PC-9 (cell line): Measurements from ENCODE around the gene PI4K2A. TPM values are rescaled to one million over a fixed set of nuclear protein-coding genes. Genes with fewer than 3 reads are reported as not detected.
"Not testable (repeated sequence)": the region's sequence is repeated elsewhere in the genome, so short reads cannot be mapped to it uniquely, and the experiment has no call there.

Experiments
- BruUV-seq: library from RNA; stranded (reverse); fragments of 400-500 nt; replicated peaks from 2 replicates; lab custom pipeline; 2021; lab: Mats Ljungman, UMichigan
- CTCF ChIA-PET: fragments of 300-600 bp; sonication (Branson Sonifier 250); formaldehyde crosslinking; loops from one replicate; lab custom pipeline; 2022; ENCODE audit warnings: antibody characterized with exemption; lab: Charles Lee
- POLR2A ChIA-PET: fragments of 300-600 bp; sonication (Branson Sonifier 250); formaldehyde crosslinking; loops from one replicate; lab custom pipeline; 2022; ENCODE audit warnings: antibody characterized with exemption; ENCODE audit not compliant: unreplicated experiment; lab: Charles Lee
- DNase-seq, 2 experiments: peaks; one replicate each; pipeline versions ENCODE4 v3.0.0 to v3.0.0-alpha.2; 2015 to 2022; ENCODE audit warnings: mixed read lengths in 1 of 2
- H2AFZ ChIP-seq: fragments of 200-600 bp; sonication (generic); 2 replicates; pipeline ENCODE4 v1.8.1; 2017; ENCODE audit warnings: antibody characterized with exemption
- H3F3A ChIP-seq: fragments of 200-600 bp; sonication (generic); 2 replicates; pipeline ENCODE4 v1.8.1; 2017; ENCODE audit warnings: antibody characterized with exemption, mild to moderate bottlenecking, low read depth; ENCODE audit not compliant: insufficient read depth
- H3K27ac ChIP-seq: fragments of 200-600 bp; sonication (generic); 2 replicates; pipeline ENCODE4 v1.6.1; 2016; ENCODE audit warnings: mixed run types
- H3K27me3 ChIP-seq: fragments of 200-600 bp; sonication (generic); 2 replicates; pipeline ENCODE4 v1.6.1; 2016; ENCODE audit warnings: low read depth, mixed run types; ENCODE audit not compliant: insufficient read depth
- H3K36me3 ChIP-seq: fragments of 200-600 bp; sonication (generic); 2 replicates; pipeline ENCODE4 v1.6.1; 2016; ENCODE audit warnings: low read depth, mixed run types
- H3K4me1 ChIP-seq: fragments of 200-600 bp; sonication (generic); replicated peaks from 2 replicates; pipeline ENCODE4 v1.6.1; 2016; ENCODE audit warnings: mixed run types; ENCODE audit not compliant: insufficient read depth
- H3K4me2 ChIP-seq: fragments of 200-600 bp; sonication (generic); 2 replicates; pipeline ENCODE4 v1.6.1; 2017; ENCODE audit warnings: mixed run types
- H3K4me3 ChIP-seq: fragments of 200-600 bp; sonication (generic); 2 replicates; pipeline ENCODE4 v1.6.1; 2016; ENCODE audit warnings: mixed run types
- H3K79me2 ChIP-seq: fragments of 200-600 bp; sonication (generic); 2 replicates; pipeline ENCODE4 v1.6.1; 2017; ENCODE audit warnings: low read depth, mixed run types
- H3K9me2 ChIP-seq: fragments of 200-600 bp; sonication (generic); 2 replicates; pipeline ENCODE4 v1.8.1; 2017; ENCODE audit warnings: mild to moderate bottlenecking; ENCODE audit not compliant: insufficient read depth
- H3K9me3 ChIP-seq: fragments of 200-600 bp; sonication (generic); 2 replicates; pipeline ENCODE4 v1.8.1; 2016; ENCODE audit warnings: low read depth; ENCODE audit not compliant: insufficient read depth
- H4K20me1 ChIP-seq: fragments of 200-600 bp; sonication (generic); 2 replicates; pipeline ENCODE4 v1.8.1; 2017; ENCODE audit not compliant: insufficient read depth
- CTCF ChIP-seq: fragments of 200-600 bp; sonication (generic); conservative IDR thresholded peaks from 2 replicates; pipeline ENCODE4 v1.6.1; 2017; ENCODE audit warnings: mixed run types, antibody characterized with exemption, mild to moderate bottlenecking, moderate library complexity
- EZH2 ChIP-seq: fragments of 200-600 bp; sonication (generic); IDR thresholded peaks from 2 replicates; pipeline ENCODE4 v1.8.0; 2017; ENCODE audit warnings: antibody characterized with exemption, low read depth
- intact Hi-C: fragments of 100-400 bp; cut with micrococcal nuclease; formaldehyde crosslinking; loops from one replicate; pipeline ENCODE4 v1.10.0; 2022; ENCODE audit not compliant: unreplicated experiment
- total RNA-seq: library from RNA; stranded (reverse); gene quantifications from 2 replicates; pipeline ENCODE4 v1.2.3, GENCODE V29; 2021

Gene PI4K2A
- total RNA-seq, 1 experiment from 2014 or later, result 20.3 TPM

- intact Hi-C loops, result no loop called here
- Histone ChIP-seq H3K36me3 (no peaks in the 10 kb centered on the region), H3K27ac (no peak overlapping the region), H3K27me3 (no peaks in the 10 kb centered on the region), H4K20me1 (no peaks in the 10 kb centered on the region), H2AFZ (no peak overlapping the region), H3K4me3 (no peak overlapping the region), H3K79me2 (peaks cover 57% of the 10 kb centered on the region), H3F3A (peaks cover 40% of the 10 kb centered on the region), H3K4me1 (peaks cover 41% of the 10 kb centered on the region), H3K4me2 (no peak overlapping the region), H3K9me2 (no peaks in the 10 kb centered on the region), H3K9me3 (no peaks in the 10 kb centered on the region)
- DNase-seq, result no peak
- POLR2A ChIA-PET, result no interaction called here
- BruUV-seq, result no TSS peak
- CTCF ChIA-PET, result no interaction called here
- TF ChIP-seq CTCF (no peak), EZH2 (no peak)
Observed at GRCh38 chr10:97644936-97645335, 4.5 kb downstream of the PI4K2A start.

- Histone ChIP-seq H3K27ac (peak overlapping the region; percentile 91), H3K36me3 (peaks cover 8% of the 10 kb centered on the region), H4K20me1 (no peaks in the 10 kb centered on the region), H3K9me3 (no peaks in the 10 kb centered on the region), H3K9me2 (no peaks in the 10 kb centered on the region), H2AFZ (no peak overlapping the region), H3K4me3 (no peak overlapping the region), H3F3A (peaks cover 53% of the 10 kb centered on the region), H3K4me1 (peaks cover 58% of the 10 kb centered on the region), H3K27me3 (no peaks in the 10 kb centered on the region), H3K4me2 (peak overlapping the region; percentile 75), H3K79me2 (peaks cover 60% of the 10 kb centered on the region)
- TF ChIP-seq CTCF (no peak), EZH2 (no peak)
- intact Hi-C loops, result no loop called here
- no TSS peak for BruUV-seq
- DNase-seq, result peak in 1 of 2 experiments; percentile 85
- ChIA-PET CTCF (no interaction called here), POLR2A (no interaction called here)
Observed at GRCh38 chr10:97647556-97647955, 7.1 kb downstream of the PI4K2A start.

- Histone ChIP-seq H4K20me1 (no peaks in the 10 kb centered on the region), H3K4me3 (peak overlapping the region; percentile 29; the same call in 1 of the 2 replicates), H3F3A (peaks cover 53% of the 10 kb centered on the region), H3K27me3 (no peaks in the 10 kb centered on the region), H3K9me3 (no peaks in the 10 kb centered on the region), H3K79me2 (peaks cover 59% of the 10 kb centered on the region), H3K36me3 (peaks cover 8% of the 10 kb centered on the region), H3K4me2 (peak overlapping the region; percentile 75), H3K27ac (peak overlapping the region; percentile 91), H2AFZ (peak overlapping the region; percentile 52; the same call in 1 of the 2 replicates), H3K9me2 (no peaks in the 10 kb centered on the region), H3K4me1 (peaks cover 63% of the 10 kb centered on the region)
- ChIA-PET POLR2A (interaction anchor here (0.6 to 1.0 kb wide), 3 partner anchors 35 to 1972 kb away, joined by 5 to 12 read pairs (median 9); partner anchors contain the start of gene SLC25A28), CTCF (interaction anchor here (0.7 kb wide), 1 partner anchor 15 kb away, joined by 12 read pairs; no protein-coding TSS in a partner anchor)
- no peak for TF ChIP-seq EZH2
- TF ChIP-seq CTCF, result no peak
- DNase-seq, result peak; percentile 49 to 93
- intact Hi-C loops, result loop anchor here (1.0 to 2.0 kb wide), 2 partner anchors 8 to 74 kb away; partner anchors contain the start of gene PI4K2A
- TSS peak; percentile 79 for BruUV-seq
Observed at GRCh38 chr10:97648562-97649404, 8.3 kb downstream of the PI4K2A start.

GRCh38 chr10:97649405-97649750 lies 8.9 kb downstream of the PI4K2A start:
- not testable (repeated sequence) for H4K20me1 ChIP-seq, H3K36me3 ChIP-seq, DNase-seq, H3K9me2 ChIP-seq, H2AFZ ChIP-seq, H3K9me3 ChIP-seq, H3K27me3 ChIP-seq, BruUV-seq
- intact Hi-C loops, result loop anchor here (1.0 to 2.0 kb wide), 2 partner anchors 9 to 75 kb away; partner anchors contain the start of gene PI4K2A
- H3F3A ChIP-seq, result peaks cover 53% of the 10 kb centered on the region
- peaks cover 57% of the 10 kb centered on the region for H3K79me2 ChIP-seq
- ChIA-PET POLR2A (interaction anchor here (0.6 to 1.0 kb wide), 3 partner anchors 35 to 1971 kb away, joined by 3 to 9 read pairs (median 5); partner anchors contain the start of gene SLC25A28), CTCF (interaction anchor here (0.7 kb wide), 1 partner anchor 16 kb away, joined by 12 read pairs; no protein-coding TSS in a partner anchor)
- H3K27ac ChIP-seq, result peak overlapping the region; percentile 91
- H3K4me3 ChIP-seq, result peak overlapping the region; percentile 29; the same call in 1 of the 2 replicates
- H3K4me2 ChIP-seq, result peak overlapping the region; percentile 75
- H3K4me1 ChIP-seq, result peaks cover 63% of the 10 kb centered on the region
